ENCODE results near the gene DOK6. TPM values are rescaled to one million over a fixed set of nuclear protein-coding genes. Genes with fewer than 3 reads are reported as not detected.

Gene DOK6
- total and polyA plus RNA-seq, 10 of the 15 experiments (the other 5 are each of a cell fraction or from before 2014, with no cell fraction given): 0.01 to 0.09 (median 0.04) TPM; not detected in 4

DNA sequence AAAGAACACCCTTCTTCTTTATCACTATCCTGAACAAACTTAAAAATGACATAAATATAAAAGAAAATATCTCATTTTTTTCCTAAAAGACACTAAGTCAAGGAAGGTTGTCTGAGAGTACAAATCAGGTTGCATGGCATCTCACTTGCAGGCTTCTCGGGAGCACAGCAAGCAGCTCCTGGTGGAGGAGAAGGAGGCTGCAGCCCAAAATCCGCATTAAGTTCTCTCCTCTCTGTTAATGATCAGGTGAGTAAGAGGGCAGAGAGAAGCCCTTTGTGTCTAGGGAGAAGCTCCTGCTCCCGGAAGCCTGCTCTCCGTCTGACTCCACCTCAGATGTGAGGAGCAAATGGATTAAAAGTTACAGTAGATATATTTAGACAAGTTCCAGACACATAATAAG, 35.0 kb upstream of the DOK6 start:
- Histone ChIP-seq H3K4me1 (ENCODE audit: control insufficient read depth, insufficient read depth, low read length) (no peaks in the 10 kb centered on the region), H2AFZ (ENCODE audit: control insufficient read depth, low read depth, low read length) (no peak overlapping the region), H3K27me3 (replicated peaks in 1 of 2; ENCODE audit: control insufficient read depth in 2 of 2, insufficient read depth in 2 of 2, low read length in 1 of 2) (no peaks in the 10 kb centered on the region; a peak in 1 of 4 replicates), H4K20me1 (ENCODE audit: control insufficient read depth, insufficient read depth) (peaks cover 2% of the 10 kb centered on the region; the same call in 1 of the 2 replicates), H3K4me3 (no peak overlapping the region), H3K9me3 (replicated peaks; ENCODE audit: control insufficient read depth, insufficient read depth, low read length) (no peaks in the 10 kb centered on the region), H3K9ac (ENCODE audit: control insufficient read depth, insufficient read depth, low read length) (no peak overlapping the region), H3K79me2 (ENCODE audit: control insufficient read depth, insufficient read depth, low read length) (no peaks in the 10 kb centered on the region), H3K36me3 (ENCODE audit: control insufficient read depth in 2 of 2, insufficient read depth in 2 of 2, low read length in 1 of 2) (no peaks in the 10 kb centered on the region), H3K27ac (ENCODE audit: control insufficient read depth, insufficient read depth) (no peak overlapping the region), H3K4me2 (ENCODE audit: control insufficient read depth, insufficient read depth) (no peak overlapping the region)
- WGBS (ENCODE audit: insufficient coverage, insufficient replicate concordance, low lambda C conversion rate, missing lambda C conversion rate): 52% methylated on average over 4 of the region's 4 CpGs
- POLR2A ChIA-PET: no interaction called here
- FAIRE-seq: no peak
- intact Hi-C loops (cut with micrococcal nuclease; ENCODE audit: unreplicated experiment): no loop called here
- in situ Hi-C loops (cut with MboI): no loop called here
- no peak for ATAC-seq
- DNase-seq (ENCODE audit: low read depth, low spot score): no peak
- no TSS peak for BruUV-seq (replicated peaks)
- TF ChIP-seq MTA2 (IDR thresholded peaks at IDR 0.05; ENCODE audit: low read depth) (no peak), CHD1 (IDR thresholded peaks at IDR 0.05; ENCODE audit: low read depth, low read length) (no peak), EED (IDR thresholded peaks at IDR 0.05; ENCODE audit: low read depth) (no peak), POU2F2 (IDR thresholded peaks at IDR 0.05; ENCODE audit: borderline replicate concordance, low read depth, low read length) (no peak), RAD21 (IDR thresholded peaks at IDR 0.05; ENCODE audit: insufficient read depth, low read depth, low read length) (no peak), FOXM1 (IDR thresholded peaks at IDR 0.05; ENCODE audit: low read depth, low read length) (no peak), CEBPB (IDR thresholded peaks at IDR 0.05; ENCODE audit: borderline replicate concordance in 1 of 2, low read depth in 2 of 2, low read length in 2 of 2) (no peak)
- TF ChIP-seq, protein P1, sequence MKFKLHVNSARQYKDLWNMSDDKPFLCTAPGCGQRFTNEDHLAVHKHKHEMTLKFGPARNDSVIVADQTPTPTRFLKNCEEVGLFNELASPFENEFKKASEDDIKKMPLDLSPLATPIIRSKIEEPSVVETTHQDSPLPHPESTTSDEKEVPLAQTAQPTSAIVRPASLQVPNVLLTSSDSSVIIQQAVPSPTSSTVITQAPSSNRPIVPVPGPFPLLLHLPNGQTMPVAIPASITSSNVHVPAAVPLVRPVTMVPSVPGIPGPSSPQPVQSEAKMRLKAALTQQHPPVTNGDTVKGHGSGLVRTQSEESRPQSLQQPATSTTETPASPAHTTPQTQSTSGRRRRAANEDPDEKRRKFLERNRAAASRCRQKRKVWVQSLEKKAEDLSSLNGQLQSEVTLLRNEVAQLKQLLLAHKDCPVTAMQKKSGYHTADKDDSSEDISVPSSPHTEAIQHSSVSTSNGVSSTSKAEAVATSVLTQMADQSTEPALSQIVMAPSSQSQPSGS (IDR thresholded peaks at IDR 0.05; ENCODE audit: low read length): no peak
- TF ChIP-seq, protein P2, sequence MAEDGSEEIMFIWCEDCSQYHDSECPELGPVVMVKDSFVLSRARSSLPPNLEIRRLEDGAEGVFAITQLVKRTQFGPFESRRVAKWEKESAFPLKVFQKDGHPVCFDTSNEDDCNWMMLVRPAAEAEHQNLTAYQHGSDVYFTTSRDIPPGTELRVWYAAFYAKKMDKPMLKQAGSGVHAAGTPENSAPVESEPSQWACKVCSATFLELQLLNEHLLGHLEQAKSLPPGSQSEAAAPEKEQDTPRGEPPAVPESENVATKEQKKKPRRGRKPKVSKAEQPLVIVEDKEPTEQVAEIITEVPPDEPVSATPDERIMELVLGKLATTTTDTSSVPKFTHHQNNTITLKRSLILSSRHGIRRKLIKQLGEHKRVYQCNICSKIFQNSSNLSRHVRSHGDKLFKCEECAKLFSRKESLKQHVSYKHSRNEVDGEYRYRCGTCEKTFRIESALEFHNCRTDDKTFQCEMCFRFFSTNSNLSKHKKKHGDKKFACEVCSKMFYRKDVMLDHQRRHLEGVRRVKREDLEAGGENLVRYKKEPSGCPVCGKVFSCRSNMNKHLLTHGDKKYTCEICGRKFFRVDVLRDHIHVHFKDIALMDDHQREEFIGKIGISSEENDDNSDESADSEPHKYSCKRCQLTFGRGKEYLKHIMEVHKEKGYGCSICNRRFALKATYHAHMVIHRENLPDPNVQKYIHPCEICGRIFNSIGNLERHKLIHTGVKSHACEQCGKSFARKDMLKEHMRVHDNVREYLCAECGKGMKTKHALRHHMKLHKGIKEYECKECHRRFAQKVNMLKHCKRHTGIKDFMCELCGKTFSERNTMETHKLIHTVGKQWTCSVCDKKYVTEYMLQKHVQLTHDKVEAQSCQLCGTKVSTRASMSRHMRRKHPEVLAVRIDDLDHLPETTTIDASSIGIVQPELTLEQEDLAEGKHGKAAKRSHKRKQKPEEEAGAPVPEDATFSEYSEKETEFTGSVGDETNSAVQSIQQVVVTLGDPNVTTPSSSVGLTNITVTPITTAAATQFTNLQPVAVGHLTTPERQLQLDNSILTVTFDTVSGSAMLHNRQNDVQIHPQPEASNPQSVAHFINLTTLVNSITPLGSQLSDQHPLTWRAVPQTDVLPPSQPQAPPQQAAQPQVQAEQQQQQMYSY (CRISPR knock-in tag; IDR thresholded peaks at IDR 0.05): no peak
- RAD21 ChIA-PET (ENCODE audit: unreplicated experiment): no interaction called here
- CTCF ChIA-PET: no interaction called here
- SMC1A ChIA-PET (ENCODE audit: uncharacterized antibody, unreplicated experiment): no interaction called here
